OCI-LY3 (cell line): Measurements from ENCODE around the gene GALNTL6.
"Not testable (repeated sequence)": the region's sequence is repeated elsewhere in the genome, so short reads cannot be mapped to it uniquely, and the experiment has no call there.

Experiments used
- H2AFZ ChIP-seq: fragments of 200-600, 300-600 bp; shearing (Covaris generic); 2 replicates; pipeline ENCODE4 v1.6.0; 2014; ENCODE audit warnings: antibody characterized with exemption, low read depth, low read length
- H3K27ac ChIP-seq: fragments of 200-600, 300-600 bp; sonication (generic); 2 replicates; pipeline ENCODE4 v1.5.1; 2014; ENCODE audit warnings: mild to moderate bottlenecking, low read length, moderate library complexity, mixed read lengths
- H3K27me3 ChIP-seq: fragments of 200-600, 300-600 bp; sonication (generic); 2 replicates; pipeline ENCODE4 v1.6.1; 2014; ENCODE audit warnings: low read depth, low read length, mixed read lengths
- H3K36me3 ChIP-seq: fragments of 200-600, 300-600 bp; sonication (generic); replicated peaks from 2 replicates; pipeline ENCODE3; 2014; ENCODE audit warnings: low read depth, low read length, mixed read lengths
- H3K4me1 ChIP-seq: fragments of 300-600, 200-600 bp; sonication (generic); 2 replicates; pipeline ENCODE4 v1.6.1; 2014; ENCODE audit warnings: low read length, mixed read lengths
- H3K4me2 ChIP-seq: fragments of 200-600, 300-600 bp; sonication (generic); 2 replicates; pipeline ENCODE4 v1.6.1; 2014; ENCODE audit warnings: low read length, mixed read lengths
- H3K4me3 ChIP-seq: fragments of 300-600, 200-600 bp; sonication (generic); 2 replicates; pipeline ENCODE4 v1.5.1; 2014; ENCODE audit warnings: antibody characterized with exemption, mild to moderate bottlenecking, low read length, moderate library complexity
- H3K79me2 ChIP-seq: fragments of 300-600, 200-600 bp; shearing (Covaris generic); 2 replicates; pipeline ENCODE4 v1.6.1; 2014; ENCODE audit warnings: mild to moderate bottlenecking, low read length, mixed read lengths
- H3K9ac ChIP-seq: fragments of 300-600, 200-600 bp; shearing (Covaris generic); 2 replicates; pipeline ENCODE4 v1.6.0; 2014; ENCODE audit warnings: mild to moderate bottlenecking, low read length, moderate library complexity
- H3K9me3 ChIP-seq: fragments of 200-600, 300-600 bp; shearing (Covaris generic); 2 replicates; pipeline ENCODE4 v1.6.1; 2014; ENCODE audit warnings: low read length, mixed read lengths; ENCODE audit not compliant: insufficient read depth
- H4K20me1 ChIP-seq: fragments of 200-600, 300-600 bp; sonication (generic); 2 replicates; pipeline ENCODE4 v1.6.1; 2016; ENCODE audit warnings: low read length, mixed read lengths; ENCODE audit not compliant: insufficient read depth
- CTCF ChIP-seq: fragments of 200-600, 300-600 bp; sonication (generic); IDR thresholded peaks from 2 replicates; pipeline ENCODE4 v1.5.1; 2014; ENCODE audit warnings: antibody characterized with exemption, low read length, low read depth
- EZH2phosphoT487 ChIP-seq: fragments of 200-600 bp; shearing (Covaris generic); IDR thresholded peaks from 2 replicates; pipeline ENCODE4 v1.6.1; 2018; ENCODE audit warnings: antibody characterized with exemption, mixed run types, low read depth

The GALNTL6 gene

GRCh38 chr4:172947594-172947993 is 1134.4 kb downstream of the GALNTL6 start:
- H3K4me1 ChIP-seq: peaks cover 11% of the 10 kb centered on the region
- H4K20me1 ChIP-seq: no peaks in the 10 kb centered on the region
- no peaks in the 10 kb centered on the region for H3K9me3 ChIP-seq
- no peak overlapping the region for H3K27ac ChIP-seq
- H3K9ac ChIP-seq: no peak overlapping the region
- TF ChIP-seq EZH2phosphoT487: no peak
- TF ChIP-seq CTCF: no peak
- H2AFZ ChIP-seq: no peak overlapping the region
- no peak overlapping the region for H3K4me2 ChIP-seq
- H3K79me2 ChIP-seq: no peaks in the 10 kb centered on the region
- H3K36me3 ChIP-seq: no peaks in the 10 kb centered on the region
- no peak overlapping the region for H3K4me3 ChIP-seq
- H3K27me3 ChIP-seq: no peaks in the 10 kb centered on the region

GRCh38 chr4:172950990-172951389 is 1137.8 kb downstream of the GALNTL6 start:
- H3K27me3 ChIP-seq: no peaks in the 10 kb centered on the region
- no peaks in the 10 kb centered on the region for H3K36me3 ChIP-seq
- H3K79me2 ChIP-seq: no peaks in the 10 kb centered on the region
- no peak overlapping the region for H3K9ac ChIP-seq
- no peaks in the 10 kb centered on the region for H4K20me1 ChIP-seq
- no peaks in the 10 kb centered on the region for H3K9me3 ChIP-seq
- no peak overlapping the region for H3K4me3 ChIP-seq
- H2AFZ ChIP-seq: no peak overlapping the region
- no peak overlapping the region for H3K4me2 ChIP-seq
- H3K27ac ChIP-seq: no peak overlapping the region
- TF ChIP-seq EZH2phosphoT487 (no peak), CTCF (no peak)
- H3K4me1 ChIP-seq: peaks cover 11% of the 10 kb centered on the region

- Histone ChIP-seq H3K79me2 (no peaks in the 10 kb centered on the region), H3K9me3 (no peaks in the 10 kb centered on the region), H4K20me1 (no peaks in the 10 kb centered on the region), H3K27me3 (no peaks in the 10 kb centered on the region), H2AFZ (no peak overlapping the region), H3K4me2 (no peak overlapping the region), H3K4me3 (no peak overlapping the region), H3K4me1 (peaks cover 11% of the 10 kb centered on the region), H3K9ac (no peak overlapping the region), H3K27ac (no peak overlapping the region), H3K36me3 (no peaks in the 10 kb centered on the region)
- no peak for TF ChIP-seq CTCF
- TF ChIP-seq EZH2phosphoT487: no peak
These were observed 1138.7 kb downstream of the GALNTL6 start for GRCh38 chr4:172951679-172952451.

GRCh38 chr4:172953896-172954568 is 1140.8 kb downstream of the GALNTL6 start:
- Histone ChIP-seq H3K36me3 (no peaks in the 10 kb centered on the region), H3K4me3 (no peak overlapping the region), H3K4me2 (no peak overlapping the region), H3K9me3 (no peaks in the 10 kb centered on the region), H4K20me1 (no peaks in the 10 kb centered on the region), H3K9ac (no peak overlapping the region), H3K27me3 (no peaks in the 10 kb centered on the region), H3K4me1 (peaks cover 10% of the 10 kb centered on the region), H2AFZ (no peak overlapping the region), H3K79me2 (no peaks in the 10 kb centered on the region), H3K27ac (no peak overlapping the region)
- TF ChIP-seq CTCF (no peak), EZH2phosphoT487 (no peak)

GRCh38 chr4:172956340-172956739 is 1143.1 kb downstream of the GALNTL6 start:
- not testable (repeated sequence) for H3K27ac ChIP-seq, H2AFZ ChIP-seq, H3K9me3 ChIP-seq, H3K27me3 ChIP-seq, H3K4me1 ChIP-seq, H3K79me2 ChIP-seq, H3K4me2 ChIP-seq, H3K9ac ChIP-seq, H4K20me1 ChIP-seq, H3K4me3 ChIP-seq, H3K36me3 ChIP-seq
